Activated CD4-positive, alpha-beta T cell treated with anti-CD3 and anti-CD28 coated beads, Interleukin-2, Interleukin-6, amounts not matched to agents 100 ng/mL and 50 ng/mL, durations not matched to agents 16 hours and 8 hours (primary cell): ENCODE results near the gene UFL1.
A peak's percentile ranks its signal among the peaks of the same experiment; 100 is the strongest.
"Not testable (repeated sequence)": the region's sequence is repeated elsewhere in the genome, so short reads cannot be mapped to it uniquely, and the experiment has no call there.

ENCODE experiments used
- DNase-seq: peaks from one replicate; pipeline ENCODE4 v3.0.0-alpha.2; 2020

The UFL1 gene

DNA sequence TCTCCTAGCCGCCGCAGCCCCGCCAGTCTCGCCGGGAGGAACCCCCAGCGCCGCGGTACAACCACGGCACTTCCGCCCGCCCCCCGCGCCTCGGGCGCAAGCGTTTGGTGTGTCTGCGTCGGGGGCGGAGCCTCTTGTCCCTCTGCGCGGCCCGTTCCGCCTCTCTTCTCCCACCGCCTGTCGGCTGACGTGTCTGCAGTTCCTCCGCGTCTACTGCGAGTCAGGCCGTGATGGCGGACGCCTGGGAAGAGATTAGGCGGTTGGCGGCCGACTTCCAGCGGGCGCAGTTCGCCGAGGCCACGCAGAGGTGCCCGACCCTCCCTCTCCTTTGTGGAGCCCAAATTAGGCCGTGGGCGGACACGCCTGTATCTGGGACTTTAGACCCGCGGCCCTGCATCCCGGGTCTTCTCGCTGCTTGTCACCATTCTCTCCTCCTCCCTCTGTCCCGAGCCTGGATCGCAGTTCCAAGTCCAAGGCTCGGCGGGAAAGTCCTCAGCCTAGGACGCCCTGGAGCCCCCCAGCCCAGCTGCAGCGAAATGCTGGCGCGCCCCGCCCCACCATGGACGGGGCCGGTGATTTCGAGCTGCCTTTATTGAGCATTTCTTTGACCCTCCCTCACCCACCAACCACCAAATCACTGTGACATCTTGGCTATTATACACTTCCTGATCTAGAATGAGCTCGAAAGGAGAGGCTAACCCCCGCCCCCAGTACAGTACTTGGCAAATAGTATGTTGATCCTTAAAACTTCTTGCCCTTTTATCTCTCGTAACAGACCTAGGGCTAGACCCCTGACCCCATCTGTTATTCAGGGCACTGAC is at the start of gene UFL1:
TSS of gene UFL1 (plus strand) at position 163 of the 821 bp plus-strand sequence. CDS start at position 231, 68 bp downstream.
- DNase-seq = peak; percentile 96

DNA sequence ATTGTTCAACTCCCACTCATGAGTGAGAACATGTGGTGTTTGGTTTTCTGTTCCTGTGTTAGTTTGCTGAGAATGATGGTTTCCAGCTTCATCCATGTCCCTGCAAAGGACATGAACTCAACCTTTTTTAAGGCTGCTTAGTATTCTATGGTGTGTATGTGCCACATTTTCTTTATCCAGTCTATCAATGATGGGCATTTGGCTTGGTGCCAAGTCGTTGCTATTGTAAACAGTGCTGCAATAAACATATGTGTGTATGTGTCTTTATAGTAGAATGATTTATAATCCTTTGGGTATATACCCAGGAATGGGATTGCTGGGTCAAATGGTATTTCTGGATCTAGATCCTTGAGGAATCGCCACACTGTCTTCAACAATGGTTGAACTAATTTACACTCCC is 49.3 kb upstream of the UFL1 start:
- DNase-seq = not testable (repeated sequence)

DNA sequence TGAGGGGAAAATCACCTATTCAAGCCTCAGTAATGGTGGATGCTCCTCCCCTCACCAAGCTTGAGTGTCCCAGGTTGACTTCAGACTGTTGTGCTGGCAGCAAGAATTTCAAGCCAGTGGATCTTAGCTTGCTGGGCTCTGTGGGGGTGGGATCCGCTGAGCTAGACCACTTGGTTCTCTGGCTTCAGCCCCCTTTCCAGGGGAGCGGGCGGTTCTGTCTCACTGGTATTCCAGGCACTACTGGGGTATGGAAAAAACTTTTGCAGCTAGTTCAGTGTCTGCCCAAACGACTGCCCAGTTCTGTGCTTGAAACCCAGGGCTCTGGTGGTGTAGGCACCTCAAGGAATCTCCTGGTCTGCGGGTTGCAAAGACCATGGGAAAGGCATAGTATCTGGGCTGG is 42.9 kb upstream of the UFL1 start:
- DNase-seq = no peak

DNA sequence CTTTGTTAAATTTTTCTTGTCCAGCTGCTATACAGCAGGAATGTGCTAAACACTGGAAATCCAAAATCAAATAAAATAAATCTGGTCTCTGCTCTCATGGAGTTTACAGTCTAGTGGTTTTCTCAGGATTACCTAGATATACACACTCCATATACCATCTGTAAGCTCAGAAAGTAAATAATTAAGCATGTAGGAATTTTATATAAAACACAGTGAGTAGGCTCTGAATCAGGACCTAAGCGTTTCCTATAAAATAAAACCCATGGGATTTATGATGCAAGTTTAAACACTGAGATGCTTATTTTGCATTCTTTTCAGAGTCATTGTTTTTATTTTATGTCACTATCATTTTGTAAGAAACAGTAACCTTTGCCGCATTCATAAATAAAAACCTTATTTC is 29.7 kb upstream of the UFL1 start:
- no peak for DNase-seq

DNA sequence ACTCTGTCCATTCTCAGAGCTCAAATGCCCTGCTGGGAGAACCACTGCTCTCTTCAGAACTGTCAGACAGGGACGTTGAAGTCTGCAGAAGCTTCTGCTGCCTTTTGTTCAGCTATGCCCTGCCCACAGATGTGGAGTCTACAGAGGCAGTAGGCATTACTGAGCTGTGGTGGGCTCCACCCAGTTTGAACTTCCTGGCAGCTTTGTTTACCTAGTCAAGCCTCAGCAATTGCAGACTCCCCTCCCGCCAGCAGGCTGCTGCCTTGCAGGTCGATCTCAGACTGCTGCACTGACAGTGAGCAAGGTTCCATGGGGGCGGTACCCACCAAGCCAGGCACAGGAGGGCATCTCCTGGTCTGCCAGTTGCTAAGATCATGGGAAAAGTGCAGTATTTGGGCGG is 21.8 kb upstream of the UFL1 start:
- no peak for DNase-seq

DNA sequence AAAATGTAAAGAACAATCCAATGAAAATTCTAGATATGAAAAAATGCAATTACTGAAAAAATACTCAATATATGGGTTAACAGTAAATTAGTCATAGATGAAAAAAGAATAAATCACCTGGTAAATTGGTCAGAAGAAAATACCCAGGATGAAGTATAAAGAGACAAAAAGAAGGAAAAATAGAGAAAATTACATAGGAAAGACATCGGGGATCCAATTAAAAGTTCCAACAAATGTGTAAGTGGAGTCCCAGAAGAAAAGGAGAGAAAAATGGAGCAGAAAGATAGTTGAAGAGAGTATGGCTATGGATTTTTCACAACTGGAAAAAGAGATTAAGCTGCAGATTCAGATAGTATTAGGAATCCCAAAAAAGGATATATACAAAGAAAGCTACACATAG is 18.7 kb upstream of the UFL1 start:
- DNase-seq = no peak

DNA sequence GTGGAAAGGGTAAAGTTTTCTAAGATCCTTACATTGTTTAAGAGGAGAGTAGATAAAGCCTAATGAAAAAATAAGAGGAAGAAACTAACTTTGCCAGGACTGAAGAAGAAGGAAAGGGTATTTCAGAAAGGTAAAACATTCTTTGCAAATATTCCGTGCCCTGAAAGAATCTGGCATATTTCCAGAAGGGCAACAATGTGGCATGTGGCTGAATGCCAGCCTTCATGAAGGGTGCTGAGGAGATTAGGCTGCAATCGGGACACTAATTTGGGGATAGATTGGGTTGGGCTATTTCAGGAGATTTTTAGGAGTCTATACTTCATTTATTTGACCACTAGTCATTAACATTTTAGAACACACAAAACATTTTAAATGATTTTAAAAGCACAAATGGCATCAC is 16.2 kb upstream of the UFL1 start:
- DNase-seq = no peak

DNA sequence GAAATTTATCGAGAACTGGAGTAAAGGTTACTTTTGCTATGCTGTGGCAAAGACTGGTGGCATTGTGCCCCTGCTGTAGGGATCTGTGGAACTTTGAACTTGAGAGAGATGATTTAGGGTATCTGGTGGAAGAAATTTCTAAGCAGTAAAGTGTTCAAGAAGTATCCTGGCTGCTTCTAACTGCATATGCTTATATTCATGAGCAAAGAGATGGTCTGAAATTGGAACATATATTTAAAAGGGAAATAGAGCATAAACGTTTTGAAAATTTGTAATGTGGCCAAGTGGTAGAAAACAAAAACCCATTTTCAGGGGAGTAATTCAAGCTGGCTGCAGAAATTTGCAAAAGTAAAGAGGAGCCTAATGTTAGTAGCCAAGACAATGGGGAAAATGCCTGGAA is 12.3 kb upstream of the UFL1 start:
- no peak for DNase-seq

DNA sequence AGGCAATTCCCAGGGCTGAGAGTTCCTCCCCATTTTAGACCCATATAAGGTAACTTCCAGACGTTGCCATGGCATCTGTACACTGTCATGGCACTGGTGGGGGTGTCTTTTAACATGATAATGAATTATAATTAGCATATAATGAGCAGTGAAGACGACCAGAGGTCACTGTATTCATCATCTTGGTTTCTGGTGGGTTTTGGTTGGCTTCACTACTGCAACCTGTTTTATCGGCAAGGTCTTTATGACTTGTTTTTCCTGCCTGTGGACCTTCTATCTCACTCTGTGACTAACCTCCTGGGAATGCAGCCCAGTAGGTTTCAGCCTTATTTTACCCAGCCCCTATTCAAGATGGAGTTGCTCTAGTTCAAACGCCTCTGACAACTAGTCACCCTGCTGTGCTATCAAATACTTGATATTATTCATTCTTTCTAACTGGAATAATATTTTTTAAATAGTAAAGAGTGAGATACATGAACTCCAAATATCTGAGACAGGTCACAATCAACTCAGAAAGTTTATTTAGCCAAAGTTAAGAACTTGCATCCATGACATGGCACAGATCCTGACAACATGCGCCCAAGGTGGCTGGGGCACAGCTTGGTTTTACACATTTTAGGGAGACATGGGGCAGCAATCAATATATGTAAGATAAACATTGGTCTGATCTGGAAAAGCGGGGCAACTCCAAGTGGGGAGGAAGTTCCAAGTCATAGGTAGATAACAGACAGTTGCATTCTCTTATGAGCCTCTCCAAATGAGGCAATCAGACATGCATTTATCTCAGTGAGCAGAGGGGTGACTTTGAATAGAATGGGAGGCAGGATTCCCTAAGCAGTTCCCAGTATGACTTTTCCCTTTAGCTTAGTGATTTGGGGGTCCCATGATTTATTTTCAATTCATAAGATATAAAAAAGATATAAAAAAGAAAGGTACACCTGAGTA is 1.2 kb upstream of the UFL1 start:
- DNase-seq = no peak

DNA sequence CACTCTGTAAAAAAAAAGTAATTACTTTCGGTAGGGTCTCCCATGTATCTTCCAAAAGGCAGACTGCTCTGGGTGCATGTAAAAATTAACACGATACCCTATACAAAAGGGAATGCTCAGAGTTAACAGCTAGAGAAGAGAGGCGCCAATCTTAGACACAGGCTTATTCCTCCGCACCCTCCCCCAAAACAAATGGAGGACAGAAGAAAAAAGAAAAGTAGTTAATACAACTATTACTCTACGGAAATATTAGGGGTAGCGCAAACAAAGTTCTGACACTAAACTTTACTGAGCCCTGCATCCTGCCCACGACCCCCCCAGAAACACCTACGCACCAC is 331 bp upstream of the UFL1 start:
- no peak for DNase-seq

DNA sequence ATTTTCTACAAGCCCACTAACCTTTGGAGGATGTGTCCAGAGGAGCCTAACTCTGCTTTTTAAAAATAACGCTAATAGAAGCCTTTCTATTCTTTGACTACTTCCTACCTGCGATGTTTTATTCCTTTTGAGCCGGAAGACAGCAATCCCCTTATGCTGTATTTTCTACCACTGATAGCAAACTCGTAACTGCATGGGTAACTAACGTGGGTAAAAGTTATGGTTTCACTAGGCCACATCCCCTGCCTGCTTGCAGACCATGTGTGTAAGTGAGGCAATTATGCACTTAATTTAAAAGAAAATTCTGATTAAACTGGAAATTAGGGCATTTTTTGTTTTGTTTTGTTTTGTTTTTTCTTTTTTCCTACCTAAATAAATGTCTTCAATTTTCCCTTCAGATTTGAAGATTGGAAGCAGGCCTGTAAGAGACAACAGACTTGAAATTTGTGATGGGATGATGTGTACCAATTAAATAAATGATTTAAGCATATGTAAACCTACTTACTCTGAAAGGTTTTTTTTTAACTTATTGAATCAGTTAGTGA is 931 bp downstream of the UFL1 start:
- DNase-seq = peak; percentile 51

DNA sequence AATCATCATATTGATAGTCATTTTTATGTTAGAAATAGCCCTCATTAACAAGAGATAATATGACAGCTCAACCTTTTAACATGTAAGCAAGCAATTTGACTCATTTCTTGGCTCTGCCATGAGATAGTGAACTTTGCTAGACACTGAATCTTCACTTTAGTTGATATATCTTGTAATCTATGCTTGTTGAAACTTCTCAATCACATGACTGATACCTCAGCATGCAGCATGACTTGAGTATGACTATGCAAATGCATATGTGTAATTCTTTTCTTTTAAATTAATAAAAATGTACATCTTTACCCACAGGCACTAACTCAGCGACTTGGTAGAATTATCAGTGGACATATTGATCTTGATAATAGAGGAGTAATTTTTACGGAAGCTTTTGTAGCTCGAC is 6.6 kb downstream of the UFL1 start:
- DNase-seq = no peak

DNA sequence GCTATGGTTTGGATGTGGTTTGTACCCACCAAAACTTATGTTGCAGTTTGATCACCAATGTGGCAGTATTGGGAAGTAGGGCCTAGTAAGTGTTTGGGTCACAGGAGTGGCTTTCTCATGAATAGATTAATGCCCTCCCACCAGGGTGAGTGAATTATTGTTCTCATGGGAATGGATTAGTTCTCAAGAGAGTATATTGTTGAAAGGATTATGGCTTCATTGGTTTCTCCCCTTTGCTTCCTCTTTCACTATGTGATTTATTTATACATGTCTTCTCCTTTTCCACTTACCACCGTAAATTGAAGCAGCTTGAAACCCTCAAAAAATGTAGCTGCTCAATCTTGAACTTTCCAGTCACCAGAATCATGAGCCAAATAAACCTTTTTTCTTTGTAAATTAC is 10.8 kb downstream of the UFL1 start:
- no peak for DNase-seq

DNA sequence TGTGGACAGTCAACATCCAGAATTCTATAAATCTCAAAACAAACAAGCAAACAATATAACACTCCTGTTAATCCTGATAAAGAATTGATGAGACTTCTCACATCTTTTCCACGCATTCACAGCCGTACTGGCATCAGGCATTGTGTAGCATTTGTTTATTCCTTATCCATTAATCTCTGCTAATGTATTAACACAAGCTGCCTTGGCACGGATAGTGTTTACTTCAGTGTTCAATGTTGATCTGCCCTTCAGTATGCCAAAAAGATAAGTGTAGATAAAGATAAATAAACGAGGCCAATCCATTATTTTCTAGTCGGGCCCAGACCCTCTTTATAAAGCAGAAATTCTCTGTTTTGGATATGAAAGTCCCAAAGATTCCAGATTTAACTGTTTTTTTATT is 16.1 kb downstream of the UFL1 start:
- DNase-seq = no peak

DNA sequence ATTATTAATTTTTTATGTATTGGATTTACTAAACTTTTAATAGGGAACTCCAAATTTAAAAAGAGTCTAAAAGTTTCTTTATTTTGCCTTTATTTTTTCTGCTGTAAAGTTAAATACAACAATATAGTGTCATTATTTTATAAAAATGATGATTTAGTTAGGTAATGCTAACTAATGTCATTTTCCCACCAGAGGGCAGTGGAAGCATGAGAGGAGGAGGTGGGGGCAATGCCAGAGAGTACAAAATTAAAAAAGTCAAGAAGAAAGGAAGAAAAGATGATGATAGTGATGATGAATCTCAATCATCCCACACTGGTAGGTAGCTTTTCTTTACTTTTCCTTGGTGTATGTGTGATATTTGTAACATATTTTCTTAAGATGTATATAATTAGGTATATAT is 21.1 kb downstream of the UFL1 start:
- DNase-seq = no peak

DNA sequence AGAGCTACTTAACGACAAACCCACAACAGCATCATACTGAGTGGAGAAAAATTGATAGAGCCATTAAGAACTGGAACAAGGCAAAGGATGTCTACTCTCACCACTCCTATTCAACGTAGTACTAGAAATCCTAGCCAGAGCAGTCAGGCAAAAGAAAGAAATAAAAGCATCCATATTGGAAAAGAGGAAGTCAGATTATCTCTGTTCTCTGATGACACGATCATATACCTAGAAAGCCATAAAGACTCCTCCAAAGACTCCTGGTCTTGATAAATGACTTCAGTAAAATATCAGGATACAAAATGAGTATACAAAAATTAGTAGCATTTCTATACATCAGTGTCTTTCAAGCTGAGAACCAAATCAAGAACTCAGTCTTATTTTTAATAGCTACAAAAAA is 24.3 kb downstream of the UFL1 start:
- DNase-seq = no peak

DNA sequence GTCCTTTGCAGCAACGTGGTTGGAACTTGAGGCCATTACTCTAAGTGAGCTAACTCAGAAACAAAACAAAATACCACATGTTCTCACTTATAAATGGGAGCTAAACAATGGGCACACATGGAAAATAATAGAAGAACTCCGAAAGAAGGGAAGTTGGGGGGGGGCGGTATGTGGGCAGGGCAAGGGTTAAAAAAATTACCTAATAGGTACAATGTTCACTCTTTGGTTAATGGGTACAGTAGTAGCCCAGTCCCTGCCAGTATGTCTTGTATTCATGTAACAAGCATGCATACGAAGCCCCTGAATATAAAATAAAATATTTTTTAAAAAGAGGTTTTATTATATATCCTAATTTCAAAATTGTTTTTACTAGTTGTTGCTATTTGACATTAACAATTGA is 26.0 kb downstream of the UFL1 start:
- DNase-seq = no peak

DNA sequence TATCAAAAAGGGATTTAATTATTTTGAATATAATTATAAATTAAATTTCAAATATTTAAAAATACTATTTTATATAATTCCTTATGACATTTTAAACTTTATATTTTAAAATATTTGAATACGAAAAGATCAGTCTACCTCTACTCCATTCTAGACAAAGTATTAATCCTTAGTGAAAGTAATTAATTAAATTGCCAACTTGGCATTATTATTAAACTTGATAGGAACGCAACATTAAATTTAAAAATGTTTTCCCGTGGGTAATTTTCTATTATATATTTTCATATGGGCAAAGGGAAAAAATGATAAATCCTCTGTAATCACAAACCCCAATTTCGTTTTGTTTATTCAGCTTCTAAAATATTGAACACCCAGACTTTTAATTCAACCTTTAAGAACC is 33.0 kb downstream of the UFL1 start:
- DNase-seq = no peak

DNA sequence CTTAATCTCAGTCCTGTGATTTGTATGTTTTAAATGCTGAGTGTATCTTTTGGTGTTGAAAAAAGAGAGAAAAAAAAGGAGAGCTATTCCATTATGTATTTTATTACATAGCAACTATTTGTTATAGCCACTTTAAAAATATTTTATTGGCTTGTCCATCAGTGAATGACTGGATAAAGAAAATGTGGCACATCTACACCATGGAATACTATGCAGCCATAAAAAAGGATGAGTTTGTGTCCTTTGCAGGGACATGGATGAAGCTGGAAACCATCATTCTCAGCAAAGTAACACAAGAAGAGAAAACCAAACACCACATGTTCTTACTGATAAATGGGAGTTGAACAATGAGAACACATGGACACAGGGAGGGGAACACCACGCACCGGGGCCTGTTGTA is 38.1 kb downstream of the UFL1 start:
- not testable (repeated sequence) for DNase-seq

DNA sequence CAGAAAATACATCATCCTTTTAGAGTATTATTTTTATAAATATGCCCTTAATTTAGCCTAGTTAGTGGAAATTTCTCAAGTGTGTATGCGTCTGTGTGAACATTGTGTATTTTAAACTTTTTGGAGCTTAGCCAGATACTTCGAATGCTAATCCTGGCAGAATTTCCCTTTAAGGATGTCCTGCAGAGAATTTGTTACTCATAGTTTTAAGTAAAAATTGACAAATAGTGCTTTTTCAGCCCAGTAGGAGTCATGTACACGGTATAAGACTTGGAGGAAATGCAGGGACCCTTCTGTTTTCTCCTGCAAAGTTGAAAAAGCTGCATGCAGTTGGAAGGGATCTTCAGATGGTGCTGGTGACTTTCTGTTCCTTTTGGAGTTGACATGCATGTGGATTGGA is 41.3 kb downstream of the UFL1 start, which contains the start of gene FHL5:
TSS of gene FHL5 (plus strand) at position 243 of the 400 bp plus-strand sequence. CDS start 40,486 bp downstream, outside the sequence.
- no peak for DNase-seq

DNA sequence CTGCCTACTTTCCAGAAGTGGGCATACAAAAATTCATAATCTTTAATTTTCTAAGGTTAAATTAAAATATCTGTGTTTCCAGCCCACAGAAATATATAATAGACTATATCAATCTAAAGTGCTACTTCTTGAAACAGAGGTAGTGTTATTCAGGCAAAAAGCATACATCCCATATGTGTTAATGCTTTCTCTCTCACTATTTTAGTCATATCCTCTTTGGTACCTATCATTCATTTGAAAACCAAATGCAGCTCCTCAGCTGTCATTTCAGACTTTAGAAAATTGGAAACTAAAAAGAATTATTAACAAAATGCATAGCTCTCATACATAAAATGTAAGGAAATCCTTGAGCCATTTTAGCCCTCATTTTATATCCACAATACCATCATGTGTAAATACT is 42.2 kb downstream of the UFL1 start:
- peak; percentile 15 for DNase-seq

DNA sequence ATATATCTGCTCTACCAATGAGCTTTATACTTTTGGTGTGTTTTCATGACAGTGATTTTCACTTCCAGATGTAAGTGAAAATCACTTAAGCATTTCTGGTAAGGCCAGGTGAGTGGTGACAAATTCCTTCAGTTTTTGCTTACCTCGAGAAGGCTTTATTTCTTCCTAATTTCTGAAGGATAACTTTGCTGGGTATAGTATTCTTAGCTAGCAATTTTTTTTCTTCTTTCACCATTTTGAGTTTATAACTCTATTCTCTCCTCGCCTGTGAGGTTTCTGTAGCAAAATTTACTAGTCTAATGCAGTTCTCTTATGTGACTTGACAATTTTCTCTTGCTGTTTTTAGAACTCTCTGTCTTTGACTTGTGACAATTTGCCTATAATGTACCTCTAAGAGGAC is 48.4 kb downstream of the UFL1 start:
- DNase-seq = no peak

DNA sequence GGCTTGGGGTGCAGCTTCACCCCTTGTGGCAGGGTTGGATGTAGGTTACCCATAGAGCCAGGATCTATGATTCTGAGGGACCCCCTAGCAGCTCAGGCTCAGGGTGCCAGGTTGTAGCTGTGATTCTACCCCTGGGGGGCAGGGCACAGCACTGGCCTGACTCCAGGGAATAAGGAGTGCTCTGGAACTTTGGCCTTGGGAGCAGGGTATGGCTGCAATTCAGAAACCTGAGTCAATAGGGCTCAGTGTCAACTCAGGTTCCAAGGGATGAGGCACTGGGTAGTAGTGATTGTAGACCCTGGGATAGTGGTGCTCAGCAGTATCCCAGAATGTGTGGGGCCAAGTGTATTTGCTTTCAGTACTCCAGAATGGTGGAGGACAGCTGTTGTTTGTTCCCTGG is 49.9 kb downstream of the UFL1 start:
- no peak for DNase-seq

DNA sequence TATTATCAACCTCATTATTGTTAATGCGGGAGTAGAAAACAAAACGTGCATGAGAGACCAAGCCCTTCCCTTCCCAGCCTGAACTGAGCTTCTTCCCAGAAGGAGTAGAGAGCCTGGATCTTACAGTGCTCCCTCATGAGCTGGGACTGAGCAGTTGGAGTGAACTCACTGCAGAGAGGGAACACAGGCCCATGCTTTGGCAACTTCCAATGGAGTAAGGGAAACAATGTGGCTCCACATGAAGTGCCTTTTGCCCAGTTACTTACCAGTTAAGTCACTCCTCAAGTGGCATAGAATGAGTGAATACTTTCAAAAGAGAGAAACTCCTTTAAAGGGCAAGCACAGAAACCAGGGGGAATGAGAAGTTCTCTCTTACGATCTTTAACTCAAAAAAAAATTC is 53.8 kb downstream of the UFL1 start:
- DNase-seq = no peak
